ENCODE measurements around the gene SPATA25.

SPATA25 gene

DNA sequence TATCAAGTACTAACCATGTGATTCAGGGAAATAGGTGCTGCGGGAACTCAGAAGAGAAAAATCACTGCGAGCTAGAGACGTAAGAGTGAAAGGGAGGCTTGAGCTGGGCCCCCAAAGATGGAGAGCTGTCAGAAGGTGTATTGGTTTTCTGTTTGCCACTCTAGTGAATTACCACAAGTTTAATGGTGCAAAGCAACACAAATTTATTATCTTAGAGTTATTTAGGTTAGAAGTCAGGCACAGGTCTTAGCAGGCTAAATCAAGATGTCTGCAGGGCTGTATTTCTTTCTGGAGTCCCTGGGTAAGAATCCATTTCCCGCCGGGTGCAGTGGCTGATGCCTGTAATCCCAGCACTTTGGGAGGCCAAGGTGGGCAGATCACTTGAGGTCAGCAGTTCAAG lies 27.5 kb downstream of the SPATA25 start:
- H3K4ac ChIP-seq (ENCODE audit: low read length) = no peak overlapping the region
- no peak overlapping the region for H2AFZ ChIP-seq (ENCODE audit: low read length)
- H3K9me3 ChIP-seq (replicated peaks in 1 of 2; ENCODE audit: control insufficient read depth in 2 of 2, insufficient read depth in 1 of 2, low read depth in 1 of 2, low read length in 2 of 2) = no peaks in the 10 kb centered on the region
- no peak overlapping the region for H4K8ac ChIP-seq (ENCODE audit: low read depth, low read length)
- peaks cover 2% of the 10 kb centered on the region for H3K79me1 ChIP-seq (ENCODE audit: low read depth, low read length)
- H2AK5ac ChIP-seq (ENCODE audit: low read depth, low read length) = no peak overlapping the region
- no peak overlapping the region for H3K18ac ChIP-seq (ENCODE audit: low read length)
- DNase-seq (ENCODE audit: low spot score) = no peak
- peaks cover 4 to 8% of the 10 kb centered on the region in 2 donors for H3K4me1 ChIP-seq (ENCODE audit: control insufficient read depth in 2 of 2, insufficient read depth in 1 of 2, low read depth in 1 of 2, low read length in 2 of 2)
- no peak overlapping the region for H3K4me2 ChIP-seq (ENCODE audit: insufficient read depth, low read length, poor library complexity, severe bottlenecking)
- no peak overlapping the region for H2BK15ac ChIP-seq (ENCODE audit: low read length)
- no peak overlapping the region for H2BK120ac ChIP-seq (ENCODE audit: low read depth, low read length)
- no peak overlapping the region for H3K9ac ChIP-seq (ENCODE audit: low read depth, low read length, poor library complexity)
- no peak overlapping the region for H3K14ac ChIP-seq (ENCODE audit: low read length)
- H3K4me3 ChIP-seq (ENCODE audit: low read length in 2 of 2) = no peak overlapping the region
- H4K91ac ChIP-seq (ENCODE audit: low read depth, low read length, poor library complexity) = no peak overlapping the region
- WGBS, 2 donors (ENCODE audit: extremely low coverage in 2 of 2, insufficient read length in 2 of 2, insufficient replicate concordance in 1 of 2) = no CpG with 5 or more reads among the region's 5 CpGs
- no peak overlapping the region for H2BK12ac ChIP-seq (ENCODE audit: low read length)
- H3K27ac ChIP-seq (replicated peaks; ENCODE audit: low read length) = no peak overlapping the region
- H2BK5ac ChIP-seq (ENCODE audit: low read length) = no peak overlapping the region
- no peak overlapping the region for H3K23ac ChIP-seq (ENCODE audit: low read depth, low read length, poor library complexity)
- no peaks in the 10 kb centered on the region for H3K27me3 ChIP-seq (ENCODE audit: control insufficient read depth in 3 of 3, insufficient read depth in 3 of 3, low read depth in 1 of 3, low read length in 3 of 3)
- H3K36me3 ChIP-seq (replicated peaks in 1 of 2; ENCODE audit: control insufficient read depth in 2 of 2, insufficient read depth in 2 of 2, low read length in 2 of 2) = peaks cover 0 to 2% of the 10 kb centered on the region in 2 donors

DNA sequence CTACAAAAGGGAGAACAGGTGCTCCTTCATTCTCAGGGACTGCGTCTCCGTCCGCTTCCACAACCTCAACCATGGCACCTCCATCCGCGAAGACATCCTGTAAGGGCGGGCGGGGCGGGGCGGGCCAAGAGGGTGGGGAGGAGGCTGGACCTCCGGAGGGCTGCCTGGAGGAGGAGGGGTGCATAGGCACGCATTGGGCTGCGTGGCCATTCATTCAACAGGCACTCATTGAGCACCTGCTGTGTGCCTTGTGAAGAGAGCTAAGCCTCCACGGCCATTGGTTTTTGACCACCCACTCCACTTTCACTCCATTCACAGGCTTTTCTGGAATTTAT lies 29.6 kb downstream of the SPATA25 start:
- H3K9ac ChIP-seq (ENCODE audit: low read depth, low read length, poor library complexity) = peak overlapping the region; percentile 31
- H3K4me3 ChIP-seq (ENCODE audit: low read length in 2 of 2) = peak overlapping the region; percentile 71 to 81
- H3K4ac ChIP-seq (ENCODE audit: low read length) = no peak overlapping the region
- H3K27ac ChIP-seq (replicated peaks; ENCODE audit: low read length) = no peak overlapping the region
- peaks cover 0 to 11% of the 10 kb centered on the region in 2 donors for H3K36me3 ChIP-seq (replicated peaks in 1 of 2; ENCODE audit: control insufficient read depth in 2 of 2, insufficient read depth in 2 of 2, low read length in 2 of 2)
- peaks cover 2% of the 10 kb centered on the region for H3K79me1 ChIP-seq (ENCODE audit: low read depth, low read length)
- H3K18ac ChIP-seq (ENCODE audit: low read length) = peak overlapping the region; percentile 54
- H4K8ac ChIP-seq (ENCODE audit: low read depth, low read length) = no peak overlapping the region
- H3K14ac ChIP-seq (ENCODE audit: low read length) = no peak overlapping the region
- H2BK120ac ChIP-seq (ENCODE audit: low read depth, low read length) = no peak overlapping the region
- H3K9me3 ChIP-seq (replicated peaks in 1 of 2; ENCODE audit: control insufficient read depth in 2 of 2, insufficient read depth in 1 of 2, low read depth in 1 of 2, low read length in 2 of 2) = no peaks in the 10 kb centered on the region
- H3K4me2 ChIP-seq (ENCODE audit: insufficient read depth, low read length, poor library complexity, severe bottlenecking) = peak overlapping the region; percentile 86
- WGBS, 2 donors (ENCODE audit: extremely low coverage in 2 of 2, insufficient read length in 2 of 2, insufficient replicate concordance in 1 of 2) = no CpG with 5 or more reads among the region's 13 CpGs
- no peak overlapping the region for H2AK5ac ChIP-seq (ENCODE audit: low read depth, low read length)
- peaks cover 4 to 8% of the 10 kb centered on the region in 2 donors for H3K4me1 ChIP-seq (ENCODE audit: control insufficient read depth in 2 of 2, insufficient read depth in 1 of 2, low read depth in 1 of 2, low read length in 2 of 2)
- no peak overlapping the region for H2BK5ac ChIP-seq (ENCODE audit: low read length)
- no peak overlapping the region for H2BK12ac ChIP-seq (ENCODE audit: low read length)
- no peak overlapping the region for H3K23ac ChIP-seq (ENCODE audit: low read depth, low read length, poor library complexity)
- DNase-seq (ENCODE audit: low spot score) = no peak
- no peak overlapping the region for H2BK15ac ChIP-seq (ENCODE audit: low read length)
- H3K27me3 ChIP-seq (ENCODE audit: control insufficient read depth in 3 of 3, insufficient read depth in 3 of 3, low read depth in 1 of 3, low read length in 3 of 3) = no peaks in the 10 kb centered on the region
- peak overlapping the region; percentile 88 for H2AFZ ChIP-seq (ENCODE audit: low read length)
- no peak overlapping the region for H4K91ac ChIP-seq (ENCODE audit: low read depth, low read length, poor library complexity)

DNA sequence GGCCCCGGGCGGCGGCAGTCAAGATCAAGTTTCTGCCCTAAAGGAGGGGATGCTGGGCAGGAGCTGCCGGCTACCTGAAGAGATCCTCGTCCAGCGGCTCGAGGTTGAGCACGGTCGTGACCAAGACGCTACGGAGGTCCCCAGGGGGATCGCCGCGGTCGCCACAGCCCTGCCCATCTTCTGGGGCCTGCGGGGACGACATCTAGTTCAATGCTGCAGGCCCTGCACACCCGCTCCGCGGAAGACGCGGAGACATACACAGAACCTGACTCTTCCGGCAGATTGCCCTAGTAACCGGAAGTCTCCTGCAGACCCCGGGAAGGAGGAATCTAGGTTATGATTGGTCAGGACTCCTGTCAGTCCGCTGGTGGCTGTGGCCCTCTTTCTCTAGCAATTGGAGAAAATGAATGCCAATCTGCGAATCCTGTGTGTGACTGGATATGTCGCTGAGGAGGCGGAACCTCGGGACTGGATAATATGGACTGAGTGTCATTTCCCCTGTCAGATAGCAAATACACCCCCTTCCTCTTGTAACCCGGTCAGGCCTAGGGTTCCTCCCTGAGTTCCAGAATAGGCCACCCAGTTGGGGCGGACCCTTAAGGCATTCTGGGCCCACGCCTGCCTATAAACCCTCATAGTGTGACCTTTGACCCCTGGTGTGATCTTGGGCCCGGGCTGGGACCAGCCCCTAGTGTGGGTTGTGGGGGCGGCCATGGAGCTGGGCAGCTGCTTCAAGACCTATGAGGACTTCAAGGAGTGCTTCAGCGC lies 30.1 kb downstream of the SPATA25 start, which contains the start of the genes ACOT8 and ZSWIM3:
TSS of gene ACOT8 (minus strand) at position 279 of the 768 bp plus-strand sequence. CDS start at position 202, 77 bp downstream.
TSS of gene ZSWIM3 (plus strand) at position 501 of the 768 bp plus-strand sequence. CDS start at position 713, 212 bp downstream.
- no CpG with 5 or more reads among the region's 36 CpGs for WGBS, 2 donors (ENCODE audit: extremely low coverage in 2 of 2, insufficient read length in 2 of 2, insufficient replicate concordance in 1 of 2)
- H2BK12ac ChIP-seq (ENCODE audit: low read length) = no peak within 1 kb of the TSS
- H3K27me3 ChIP-seq (ENCODE audit: control insufficient read depth in 3 of 3, insufficient read depth in 3 of 3, low read depth in 1 of 3, low read length in 3 of 3) = no peaks in the 10 kb centered on the region
- peaks cover 4 to 8% of the 10 kb centered on the region in 2 donors for H3K4me1 ChIP-seq (ENCODE audit: control insufficient read depth in 2 of 2, insufficient read depth in 1 of 2, low read depth in 1 of 2, low read length in 2 of 2)
- no peak within 1 kb of the TSS for H3K27ac ChIP-seq (replicated peaks; ENCODE audit: low read length)
- peaks cover 0 to 11% of the 10 kb centered on the region in 2 donors for H3K36me3 ChIP-seq (replicated peaks in 1 of 2; ENCODE audit: control insufficient read depth in 2 of 2, insufficient read depth in 2 of 2, low read length in 2 of 2)
- H2AK5ac ChIP-seq (ENCODE audit: low read depth, low read length) = no peak within 1 kb of the TSS
- H2BK120ac ChIP-seq (ENCODE audit: low read depth, low read length) = no peak within 1 kb of the TSS
- peaks cover 2% of the 10 kb centered on the region for H3K79me1 ChIP-seq (ENCODE audit: low read depth, low read length)
- no peaks in the 10 kb centered on the region for H3K9me3 ChIP-seq (replicated peaks in 1 of 2; ENCODE audit: control insufficient read depth in 2 of 2, insufficient read depth in 1 of 2, low read depth in 1 of 2, low read length in 2 of 2)
- no peak within 1 kb of the TSS for H4K8ac ChIP-seq (ENCODE audit: low read depth, low read length)
- no peak within 1 kb of the TSS for H3K4ac ChIP-seq (ENCODE audit: low read length)
- H3K14ac ChIP-seq (ENCODE audit: low read length) = no peak within 1 kb of the TSS
- H2AFZ ChIP-seq (ENCODE audit: low read length) = peak within 1 kb of the TSS; percentile 89
- peak within 1 kb of the TSS; percentile 95 for H3K9ac ChIP-seq (ENCODE audit: low read depth, low read length, poor library complexity)
- H3K4me2 ChIP-seq (ENCODE audit: insufficient read depth, low read length, poor library complexity, severe bottlenecking) = peak within 1 kb of the TSS; percentile 86
- H2BK15ac ChIP-seq (ENCODE audit: low read length) = no peak within 1 kb of the TSS
- H2BK5ac ChIP-seq (ENCODE audit: low read length) = no peak within 1 kb of the TSS
- H3K4me3 ChIP-seq (ENCODE audit: low read length in 2 of 2) = peak within 1 kb of the TSS; percentile 71 to 97
- H3K23ac ChIP-seq (ENCODE audit: low read depth, low read length, poor library complexity) = peak within 1 kb of the TSS; percentile 34
- peak within 1 kb of the TSS; percentile 89 for H3K18ac ChIP-seq (ENCODE audit: low read length)
- DNase-seq (ENCODE audit: low spot score) = peak; percentile 100
- no peak within 1 kb of the TSS for H4K91ac ChIP-seq (ENCODE audit: low read depth, low read length, poor library complexity)

DNA sequence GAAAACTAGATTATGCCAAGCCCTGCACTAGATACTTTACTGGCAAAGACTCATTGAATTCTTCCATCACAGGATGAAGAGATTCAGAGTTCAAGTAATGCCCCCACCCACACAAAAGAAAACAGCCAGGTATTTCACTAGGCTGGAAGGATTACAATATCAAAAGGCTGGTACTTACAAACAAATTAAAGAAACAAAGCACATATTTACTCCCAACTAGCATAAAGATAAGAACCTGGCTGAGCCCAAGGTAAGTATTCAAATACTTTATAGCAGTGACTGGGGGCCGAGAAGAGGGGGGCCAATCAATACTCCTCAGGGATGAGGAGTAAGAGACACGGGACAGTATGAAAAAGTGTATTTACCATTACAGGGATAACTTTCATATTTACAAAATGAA lies 33.9 kb downstream of the SPATA25 start:
- Histone ChIP-seq H3K79me1 (ENCODE audit: low read depth, low read length) (peaks cover 2% of the 10 kb centered on the region), H2BK15ac (ENCODE audit: low read length) (no peak overlapping the region), H3K36me3 (replicated peaks in 1 of 2; ENCODE audit: control insufficient read depth in 2 of 2, insufficient read depth in 2 of 2, low read length in 2 of 2) (peaks cover 0 to 20% of the 10 kb centered on the region in 2 donors), H3K4me2 (ENCODE audit: insufficient read depth, low read length, poor library complexity, severe bottlenecking) (no peak overlapping the region), H4K8ac (ENCODE audit: low read depth, low read length) (no peak overlapping the region), H3K23ac (ENCODE audit: low read depth, low read length, poor library complexity) (no peak overlapping the region), H3K18ac (ENCODE audit: low read length) (no peak overlapping the region), H2AFZ (ENCODE audit: low read length) (no peak overlapping the region), H3K14ac (ENCODE audit: low read length) (no peak overlapping the region), H3K4me1 (ENCODE audit: control insufficient read depth in 2 of 2, insufficient read depth in 1 of 2, low read depth in 1 of 2, low read length in 2 of 2) (peaks cover 4 to 8% of the 10 kb centered on the region in 2 donors), H2BK12ac (ENCODE audit: low read length) (no peak overlapping the region), H2BK5ac (ENCODE audit: low read length) (no peak overlapping the region), H3K27ac (replicated peaks; ENCODE audit: low read length) (no peak overlapping the region), H2AK5ac (ENCODE audit: low read depth, low read length) (no peak overlapping the region), H3K9ac (ENCODE audit: low read depth, low read length, poor library complexity) (no peak overlapping the region), H3K4ac (ENCODE audit: low read length) (no peak overlapping the region), H3K9me3 (replicated peaks in 1 of 2; ENCODE audit: control insufficient read depth in 2 of 2, insufficient read depth in 1 of 2, low read depth in 1 of 2, low read length in 2 of 2) (no peaks in the 10 kb centered on the region), H3K27me3 (ENCODE audit: control insufficient read depth in 3 of 3, insufficient read depth in 3 of 3, low read depth in 1 of 3, low read length in 3 of 3) (no peaks in the 10 kb centered on the region), H3K4me3 (ENCODE audit: low read length in 2 of 2) (no peak overlapping the region), H2BK120ac (ENCODE audit: low read depth, low read length) (no peak overlapping the region), H4K91ac (ENCODE audit: low read depth, low read length, poor library complexity) (no peak overlapping the region)
- no peak for DNase-seq (ENCODE audit: low spot score)
- WGBS, 2 donors (ENCODE audit: extremely low coverage in 2 of 2, insufficient read length in 2 of 2, insufficient replicate concordance in 1 of 2) = no CpG with 5 or more reads among the region's 2 CpGs

Data from neuronal stem cell (in vitro differentiated cells).